Erythroblast (primary cell): Measurements from ENCODE around the gene HBA2.

Experiments
- GATA1 ChIP-seq: IDR thresholded peaks from 2 replicates; pipeline ENCODE4 v1.6.1; 2011; ENCODE audit warnings: low read depth, mild to moderate bottlenecking, control low read depth, low read length, moderate library complexity
- POLR2A ChIP-seq: IDR thresholded peaks from 2 replicates; pipeline ENCODE4 v1.6.1; 2011; ENCODE audit warnings: mild to moderate bottlenecking, low read length

DNA sequence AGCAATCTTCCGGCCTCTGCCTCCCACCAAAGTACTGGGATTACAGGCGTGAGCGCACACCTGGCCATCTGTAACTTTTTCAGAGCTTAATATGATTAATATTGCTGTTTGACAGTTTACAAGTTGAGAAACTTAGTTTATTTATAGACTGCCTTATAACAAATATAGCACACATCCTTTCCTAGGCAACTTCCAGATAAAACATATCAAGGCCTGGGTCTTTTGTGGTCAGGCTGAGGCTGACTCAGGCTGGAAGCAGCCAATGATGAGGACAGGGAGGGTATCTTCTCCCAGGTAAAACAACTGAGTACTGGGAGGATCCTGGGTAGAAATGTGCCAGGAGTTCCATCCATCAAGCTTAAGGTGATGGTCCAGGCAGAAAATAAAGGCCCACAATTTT lies 40.3 kb downstream of the HBA2 start:
- TF ChIP-seq POLR2A, result no peak
- TF ChIP-seq GATA1, result no peak
